Adrenal gland (tissue), 5 donors: ENCODE results near the gene DNM2.

Experiments used
- CTCF ChIP-seq, 6 experiments: fragments of 450-650 bp in 4 of 6; fragments of 200-600 bp in 2 of 6; sonication (generic) in 1 of 6; IDR thresholded peaks; 1 replicate in 5 of 6; 2 replicates in 1 of 6; pipeline versions ENCODE4 v1.5.1 to v1.8.0; 2016 to 2021; ENCODE audit warnings: antibody characterized with exemption in 6 of 6, mild to moderate bottlenecking in 2 of 6, moderate library complexity in 1 of 6
- POLR2A ChIP-seq, 2 donors: fragments of 450-650 bp; IDR thresholded peaks; one replicate each; pipeline ENCODE4 v1.6.1; 2017; ENCODE audit warnings: antibody characterized with exemption in 2 of 2, mild to moderate bottlenecking in 2 of 2, moderate library complexity in 1 of 2
- donor health status: DM: no; HTN: no; CAD: no.

GRCh38 chr19:10874024-10874423 lies 156.1 kb downstream of the DNM2 start:
- no peak for TF ChIP-seq CTCF (IDR thresholded peaks at IDR 0.05)
- TF ChIP-seq POLR2A (IDR thresholded peaks at IDR 0.05): no peak
